Keratinocyte (primary cell): ENCODE results near the gene THRB. TPM values are rescaled to one million over a fixed set of nuclear protein-coding genes. Genes with fewer than 3 reads are reported as not detected.

Experiments used
- DNase-seq: peaks from one replicate; pipeline ENCODE4 v3.0.0-alpha.2; 2011; ENCODE audit warnings: low read depth, missing footprints, low spot score
- FAIRE-seq: peaks from 2 replicates; lab custom pipeline; 2011; peaks lifted over from hg19 to GRCh38; lab: Jason Lieb, UNC
- H2AFZ ChIP-seq: 2 replicates; pipeline ENCODE4 v1.6.0; 2012; ENCODE audit warnings: low read length, control low read depth, inconsistent platforms; ENCODE audit not compliant: control insufficient read depth
- H3K27ac ChIP-seq: 2 replicates; pipeline ENCODE4 v1.5.1; 2011; ENCODE audit warnings: low read length; ENCODE audit not compliant: control insufficient read depth, insufficient read depth
- H3K27me3 ChIP-seq: 3 replicates; pipeline ENCODE4 v1.6.0; 2011; ENCODE audit warnings: low read length; ENCODE audit not compliant: control insufficient read depth, insufficient read depth; ENCODE audit errors: extremely low read depth
- H3K36me3 ChIP-seq, 2 experiments: 2 replicates in 1 of 2; 3 replicates in 1 of 2; pipeline ENCODE4 v1.5.1; 2011; ENCODE audit warnings: low read length in 2 of 2, mild to moderate bottlenecking in 1 of 2; ENCODE audit not compliant: control insufficient read depth in 2 of 2, insufficient read depth in 2 of 2; ENCODE audit errors: extremely low read depth in 1 of 2
- H3K4me1 ChIP-seq: 3 replicates; pipeline ENCODE4 v1.5.1; 2011; ENCODE audit warnings: low read length; ENCODE audit not compliant: control insufficient read depth, insufficient read depth; ENCODE audit errors: extremely low read depth
- H3K4me2 ChIP-seq: 3 replicates; pipeline ENCODE4 v1.6.0; 2011; ENCODE audit warnings: low read depth, low read length; ENCODE audit not compliant: control insufficient read depth, insufficient read depth; ENCODE audit errors: extremely low read depth
- H3K4me3 ChIP-seq, 3 experiments: fragments of 200-600 bp in 1 of 3; sonication (generic) in 1 of 3; 2 replicates in 2 of 3; 3 replicates in 1 of 3; pipeline ENCODE4 v1.5.1; 2011 to 2016; ENCODE audit warnings: low read length in 3 of 3, mild to moderate bottlenecking in 3 of 3, control low read depth in 2 of 3, inconsistent platforms in 1 of 3, low read depth in 1 of 3, mixed read lengths in 1 of 3, mixed run types in 1 of 3, moderate library complexity in 1 of 3; ENCODE audit not compliant: control insufficient read depth in 2 of 3, insufficient read depth in 2 of 3; ENCODE audit errors: extremely low read depth in 1 of 3
- H3K79me2 ChIP-seq: 2 replicates; pipeline ENCODE4 v1.6.0; 2012; ENCODE audit warnings: low read length; ENCODE audit not compliant: control insufficient read depth, insufficient read depth
- H3K9ac ChIP-seq: 3 replicates; pipeline ENCODE4 v1.6.0; 2011; ENCODE audit warnings: low read length; ENCODE audit not compliant: control insufficient read depth, insufficient read depth; ENCODE audit errors: extremely low read depth
- H3K9me1 ChIP-seq: 3 replicates; pipeline ENCODE4 v1.6.0; 2011; ENCODE audit warnings: low read length; ENCODE audit not compliant: control insufficient read depth, insufficient read depth; ENCODE audit errors: extremely low read depth
- H3K9me3 ChIP-seq: 2 replicates; pipeline ENCODE4 v1.5.1; 2012; ENCODE audit warnings: low read depth, low read length; ENCODE audit not compliant: control insufficient read depth
- H4K20me1 ChIP-seq: 3 replicates; pipeline ENCODE4 v1.6.0; 2011; ENCODE audit warnings: low read length; ENCODE audit not compliant: control insufficient read depth, insufficient read depth; ENCODE audit errors: extremely low read depth
- EZH2 ChIP-seq: IDR thresholded peaks from one replicate; pipeline ENCODE4 v1.6.1; 2012; ENCODE audit warnings: inconsistent platforms, mild to moderate bottlenecking, low read length, moderate library complexity
- dilution Hi-C: fragments of 300-500 bp; cut with MboI; formaldehyde crosslinking; loops from one replicate; pipeline ENCODE4 v1.7.0; 2020; ENCODE audit warnings: low sequenced_read_pairs; ENCODE audit not compliant: extremely low pct_ligation_motif_present
- polyA plus RNA-seq, 5 experiments: library from polyadenylated mRNA; depleted of rRNA in 3 of 5; stranded (reverse) in 3 of 5; stranded (forward) in 1 of 5; unstranded in 1 of 5; fragments of >200 nt; gene quantifications; 1 replicate in 1 of 5; 2 replicates in 3 of 5; 3 replicates in 1 of 5; pipeline versions ENCODE4 v1.2.1 to v1.2.3, GENCODE V29; 2011 to 2012; ENCODE audit warnings: missing spikeins in 2 of 5, low read depth in 1 of 5, low replicate concordance in 1 of 5
- TF ChIP-seq, protein P1 (sequence below), 3 experiments: IDR thresholded peaks in 1 of 3; conservative IDR thresholded peaks in 1 of 3; optimal IDR thresholded peaks in 1 of 3; 2 replicates in 2 of 3; 3 replicates in 1 of 3; pipeline versions ENCODE3 to v1.5.1; 2011; ENCODE audit warnings: low read length in 3 of 3, mild to moderate bottlenecking in 3 of 3, moderate library complexity in 2 of 3, control low read depth in 1 of 3, inconsistent platforms in 1 of 3; ENCODE audit not compliant: insufficient read depth in 2 of 3; ENCODE audit errors: extremely low read depth in 1 of 3

THRB gene
- polyA plus RNA-seq, 1 donor (not counting 4 experiments of a cell fraction or from before 2014, with no cell fraction given), result 2.6 TPM

- Histone ChIP-seq H3K27me3 (no peaks in the 10 kb centered on the region), H3K79me2 (no peaks in the 10 kb centered on the region), H3K9me3 (no peaks in the 10 kb centered on the region), H3K36me3 (no peaks in the 10 kb centered on the region), H2AFZ (no peak overlapping the region), H3K4me1 (peaks cover 17% of the 10 kb centered on the region), H3K9me1 (peaks cover 2% of the 10 kb centered on the region), H3K4me2 (no peak overlapping the region), H4K20me1 (no peaks in the 10 kb centered on the region), H3K9ac (no peak overlapping the region), H3K27ac (no peak overlapping the region), H3K4me3 (no peak overlapping the region)
- TF ChIP-seq EZH2, result no peak
- TF ChIP-seq, protein P1, sequence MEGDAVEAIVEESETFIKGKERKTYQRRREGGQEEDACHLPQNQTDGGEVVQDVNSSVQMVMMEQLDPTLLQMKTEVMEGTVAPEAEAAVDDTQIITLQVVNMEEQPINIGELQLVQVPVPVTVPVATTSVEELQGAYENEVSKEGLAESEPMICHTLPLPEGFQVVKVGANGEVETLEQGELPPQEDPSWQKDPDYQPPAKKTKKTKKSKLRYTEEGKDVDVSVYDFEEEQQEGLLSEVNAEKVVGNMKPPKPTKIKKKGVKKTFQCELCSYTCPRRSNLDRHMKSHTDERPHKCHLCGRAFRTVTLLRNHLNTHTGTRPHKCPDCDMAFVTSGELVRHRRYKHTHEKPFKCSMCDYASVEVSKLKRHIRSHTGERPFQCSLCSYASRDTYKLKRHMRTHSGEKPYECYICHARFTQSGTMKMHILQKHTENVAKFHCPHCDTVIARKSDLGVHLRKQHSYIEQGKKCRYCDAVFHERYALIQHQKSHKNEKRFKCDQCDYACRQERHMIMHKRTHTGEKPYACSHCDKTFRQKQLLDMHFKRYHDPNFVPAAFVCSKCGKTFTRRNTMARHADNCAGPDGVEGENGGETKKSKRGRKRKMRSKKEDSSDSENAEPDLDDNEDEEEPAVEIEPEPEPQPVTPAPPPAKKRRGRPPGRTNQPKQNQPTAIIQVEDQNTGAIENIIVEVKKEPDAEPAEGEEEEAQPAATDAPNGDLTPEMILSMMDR (optimal IDR thresholded peaks at IDR 0.05 in 1 of 3, IDR thresholded peaks at IDR 0.05 in 1 of 3, conservative IDR thresholded peaks at IDR 0.05 in 1 of 3; ENCODE audit: extremely low read depth in 1 of 3, insufficient read depth in 2 of 3, low read length in 3 of 3), result no peak
- no peak for DNase-seq
- no peak for FAIRE-seq
- dilution Hi-C loops, result no loop called here
These were observed 191.4 kb downstream of the THRB start for GRCh38 chr3:24303057-24303754.

- Histone ChIP-seq H3K9me3 (no peaks in the 10 kb centered on the region), H3K4me3 (no peak overlapping the region), H3K9ac (no peak overlapping the region), H2AFZ (no peak overlapping the region), H3K9me1 (peaks cover 2% of the 10 kb centered on the region), H3K27ac (no peak overlapping the region), H3K4me1 (peaks cover 17% of the 10 kb centered on the region), H4K20me1 (no peaks in the 10 kb centered on the region), H3K27me3 (no peaks in the 10 kb centered on the region), H3K36me3 (no peaks in the 10 kb centered on the region), H3K79me2 (no peaks in the 10 kb centered on the region), H3K4me2 (no peak overlapping the region)
- TF ChIP-seq EZH2, result no peak
- TF ChIP-seq, protein P1 (optimal IDR thresholded peaks at IDR 0.05 in 1 of 3, IDR thresholded peaks at IDR 0.05 in 1 of 3, conservative IDR thresholded peaks at IDR 0.05 in 1 of 3; ENCODE audit: extremely low read depth in 1 of 3, insufficient read depth in 2 of 3, low read length in 3 of 3), result no peak
- DNase-seq (no peak), FAIRE-seq (no peak)
- dilution Hi-C loops, result no loop called here
These were observed 192.3 kb downstream of the THRB start for GRCh38 chr3:24302396-24302795.
